Measurements from ENCODE around the gene LIX1L. TPM values are rescaled to one million over a fixed set of nuclear protein-coding genes. Genes with fewer than 3 reads are reported as not detected.

Gene LIX1L
- total RNA-seq, 5 donors from 2014 or later (not counting 1 experiment from before 2014, with no cell fraction given): 43.4 to 74.4 (median 64.2) TPM

GRCh38 chr1:145918144-145918991 lies 39.4 kb downstream of the LIX1L start, which contains the start of gene PEX11B:
Gene PEX11B (minus strand): TSS chr1:145918717. CDS start chr1:145918688, 29 bp downstream.
- Mint-ChIP-seq H3K27me3 (no peaks in the 10 kb centered on the region), H3K9me3 (no peaks in the 10 kb centered on the region), H3K4me3 (peak within 1 kb of the TSS; percentile 82 to 94 (median 91)), H3K4me1 (peaks cover 49 to 57% (median 52%) of the 10 kb centered on the region in 3 donors), H3K27ac (peak within 1 kb of the TSS; percentile 95 to 98), H3K36me3 (peaks cover 37% of the 10 kb centered on the region)
- ChIA-PET CTCF (interaction anchor here (0.5 to 1.7 kb wide), 8 partner anchors 8 to 58 kb away, joined by 3 to 7 read pairs (median 3); partner anchors contain the start of genes ITGA10 (in 1 of the 2), LIX1L (in 1 of the 2) and RBM8A (in 1 of the 2)), POLR2A (interaction anchor here (0.5 to 1.7 kb wide), 10 partner anchors 9 to 103 kb away, joined by 3 to 12 read pairs (median 4); partner anchors contain the start of genes PIAS3 (in 2 of the 2), RBM8A (in 2 of the 2), HJV (in 1 of the 2) and LIX1L (in 1 of the 2))
- H3K27ac ChIP-seq (ENCODE audit: low read length): peak within 1 kb of the TSS; percentile 67
- whole genome bisulfite sequencing (ENCODE audit: insufficient coverage): 1% methylated on average over 49 of the region's 51 CpGs
- H3K4me3 ChIP-seq (ENCODE audit: control insufficient read depth in 1 of 2, extremely low read depth in 1 of 2, low read length in 1 of 2): peak within 1 kb of the TSS; percentile 93 to 98
- H3K27me3 ChIP-seq (replicated peaks in 1 of 2; ENCODE audit: control insufficient read depth in 2 of 2, extremely low read depth in 1 of 2, insufficient read depth in 2 of 2, low read length in 1 of 2): no peaks in the 10 kb centered on the region
- DNase-seq (peak; percentile 86 to 96 (median 92)), ATAC-seq (replicated peaks in 1 of 4) (peak; percentile 89 to 95 (median 94))
- H3K36me3 ChIP-seq (ENCODE audit: control insufficient read depth in 2 of 2, extremely low read depth in 1 of 2, insufficient read depth in 1 of 2, low read length in 1 of 2): peaks cover 7 to 20% of the 10 kb centered on the region in 2 donors
- H3K4me1 ChIP-seq (ENCODE audit: control insufficient read depth in 1 of 2, extremely low read depth in 1 of 2, insufficient read depth in 2 of 2, low read length in 2 of 2): peaks cover 17 to 29% of the 10 kb centered on the region in 2 experiments
- no peaks in the 10 kb centered on the region for H3K9me3 ChIP-seq

DNA sequence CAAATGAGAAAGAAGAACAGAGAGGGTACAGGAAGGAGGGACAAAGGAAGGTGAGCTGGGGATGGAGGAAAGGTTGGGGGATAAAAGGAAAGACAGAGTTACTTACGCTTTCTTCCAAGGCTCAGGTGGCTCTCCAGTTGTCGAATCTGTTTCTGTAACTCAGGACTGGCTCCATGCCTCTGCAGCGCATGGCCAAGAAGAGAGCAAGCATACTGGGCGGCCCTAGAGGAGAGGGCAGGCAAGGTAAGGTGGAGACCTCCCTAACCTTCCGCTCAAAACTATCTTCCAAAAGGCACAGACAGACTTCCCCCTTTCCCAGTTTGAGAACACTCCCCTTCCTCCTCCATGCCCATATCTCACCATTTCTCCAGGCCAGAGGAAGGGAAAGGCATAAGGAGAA lies 40.2 kb downstream of the LIX1L start:
- peaks cover 39% of the 10 kb centered on the region for H3K36me3 Mint-ChIP-seq
- no peak for DNase-seq
- peaks cover 14 to 29% of the 10 kb centered on the region in 2 experiments for H3K4me1 ChIP-seq (ENCODE audit: control insufficient read depth in 1 of 2, extremely low read depth in 1 of 2, insufficient read depth in 2 of 2, low read length in 2 of 2)

DNA sequence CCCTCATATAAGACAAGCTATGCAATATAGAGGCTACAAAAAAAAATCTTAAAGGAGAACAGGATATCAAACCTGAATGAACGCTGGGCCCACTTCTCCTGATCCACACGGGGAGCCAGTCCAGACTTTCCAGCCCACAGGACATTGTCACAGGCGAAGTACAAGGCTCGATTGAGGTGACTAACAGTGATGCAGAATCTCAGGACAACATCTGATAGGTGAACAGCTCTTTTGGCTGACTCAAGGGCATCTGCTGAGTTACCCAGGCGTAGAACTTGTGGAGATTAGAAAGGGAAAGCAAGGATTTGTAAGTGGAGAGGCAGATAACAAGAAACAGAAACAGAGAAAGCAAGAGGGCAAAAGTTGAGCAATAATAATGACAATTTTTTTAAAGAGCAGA lies 41.1 kb downstream of the LIX1L start:
- Mint-ChIP-seq H3K36me3 (peaks cover 43% of the 10 kb centered on the region), H3K9me3 (no peaks in the 10 kb centered on the region), H3K27me3 (no peaks in the 10 kb centered on the region), H3K4me3 (peak overlapping the region; percentile 82 to 94 (median 91)), H3K27ac (peak overlapping the region; percentile 71 to 73), H3K4me1 (peaks cover 50 to 55% (median 55%) of the 10 kb centered on the region in 3 donors)
- ATAC-seq (replicated peaks in 1 of 4): no peak
- Histone ChIP-seq H3K27me3 (replicated peaks in 1 of 2; ENCODE audit: control insufficient read depth in 2 of 2, extremely low read depth in 1 of 2, insufficient read depth in 2 of 2, low read length in 1 of 2) (no peaks in the 10 kb centered on the region), H3K4me1 (ENCODE audit: control insufficient read depth in 1 of 2, extremely low read depth in 1 of 2, insufficient read depth in 2 of 2, low read length in 2 of 2) (peaks cover 14 to 29% of the 10 kb centered on the region in 2 experiments), H3K36me3 (ENCODE audit: control insufficient read depth in 2 of 2, extremely low read depth in 1 of 2, insufficient read depth in 1 of 2, low read length in 1 of 2) (peaks cover 7 to 23% of the 10 kb centered on the region in 2 donors), H3K4me3 (ENCODE audit: control insufficient read depth in 1 of 2, extremely low read depth in 1 of 2, low read length in 1 of 2) (no peak overlapping the region), H3K9me3 (no peaks in the 10 kb centered on the region), H3K27ac (ENCODE audit: low read length) (no peak overlapping the region)
- 96% methylated on average over 5 of the region's 5 CpGs for WGBS (ENCODE audit: insufficient coverage)
- CTCF ChIA-PET: interaction anchor here in 1 of 2 donors (0.8 to 1.7 kb wide), 3 partner anchors 9 to 72 kb away, joined by 3 to 4 read pairs (median 4); partner anchors contain the start of genes LIX1L and NUDT17
- POLR2A ChIA-PET: interaction anchor here in 1 of 2 donors (0.6 to 0.7 kb wide), 2 partner anchors 9 to 89 kb away, joined by 3 to 8 read pairs; no protein-coding TSS in a partner anchor
- DNase-seq: no peak

More for the DNA sequence above, 40.2 kb downstream of the LIX1L start:
- H3K4me3 Mint-ChIP-seq: peak overlapping the region; percentile 82 to 94 (median 91)
- ATAC-seq (replicated peaks in 1 of 4): no peak
- Histone ChIP-seq H3K9me3 (no peaks in the 10 kb centered on the region), H3K27ac (ENCODE audit: low read length) (peak overlapping the region; percentile 67), H3K4me3 (ENCODE audit: control insufficient read depth in 1 of 2, extremely low read depth in 1 of 2, low read length in 1 of 2) (peak overlapping the region; percentile 93 to 98), H3K36me3 (ENCODE audit: control insufficient read depth in 2 of 2, extremely low read depth in 1 of 2, insufficient read depth in 1 of 2, low read length in 1 of 2) (peaks cover 7 to 18% of the 10 kb centered on the region in 2 donors), H3K27me3 (replicated peaks in 1 of 2; ENCODE audit: control insufficient read depth in 2 of 2, extremely low read depth in 1 of 2, insufficient read depth in 2 of 2, low read length in 1 of 2) (no peaks in the 10 kb centered on the region)
- ChIA-PET CTCF (interaction anchor here in 1 of 2 donors (1.0 to 1.7 kb wide), 2 partner anchors 10 to 54 kb away, joined by 3 to 4 read pairs; no protein-coding TSS in a partner anchor), POLR2A (no interaction called here)
- peak overlapping the region; percentile 95 to 98 for H3K27ac Mint-ChIP-seq
- no peaks in the 10 kb centered on the region for H3K27me3 Mint-ChIP-seq
- H3K4me1 Mint-ChIP-seq: peaks cover 49 to 55% (median 50%) of the 10 kb centered on the region in 3 donors
- no peaks in the 10 kb centered on the region for H3K9me3 Mint-ChIP-seq
- 95% methylated on average over 3 of the region's 5 CpGs for WGBS (ENCODE audit: insufficient coverage)

- no peaks in the 10 kb centered on the region for H3K9me3 Mint-ChIP-seq
- 90% methylated on average over 6 of the region's 11 CpGs for WGBS (ENCODE audit: insufficient coverage)
- POLR2A ChIA-PET: no interaction called here
- peak overlapping the region in 1 of 2 donors; percentile 11 for H3K27ac Mint-ChIP-seq
- H3K36me3 Mint-ChIP-seq: peaks cover 48% of the 10 kb centered on the region
- no peak for DNase-seq
- H3K4me1 ChIP-seq (ENCODE audit: control insufficient read depth in 1 of 2, extremely low read depth in 1 of 2, insufficient read depth in 2 of 2, low read length in 2 of 2): peaks cover 0 to 9% of the 10 kb centered on the region in 2 experiments
- no peak for ATAC-seq (replicated peaks in 1 of 4)
- peaks cover 25 to 35% (median 28%) of the 10 kb centered on the region in 3 donors for H3K4me1 Mint-ChIP-seq
- H3K27ac ChIP-seq (ENCODE audit: low read length): no peak overlapping the region
- no peaks in the 10 kb centered on the region for H3K27me3 ChIP-seq (replicated peaks in 1 of 2; ENCODE audit: control insufficient read depth in 2 of 2, extremely low read depth in 1 of 2, insufficient read depth in 2 of 2, low read length in 1 of 2)
- no peaks in the 10 kb centered on the region for H3K27me3 Mint-ChIP-seq
- H3K36me3 ChIP-seq (ENCODE audit: control insufficient read depth in 2 of 2, extremely low read depth in 1 of 2, insufficient read depth in 1 of 2, low read length in 1 of 2): peaks cover 7 to 35% of the 10 kb centered on the region in 2 donors
- no peak overlapping the region for H3K4me3 ChIP-seq (ENCODE audit: control insufficient read depth in 1 of 2, extremely low read depth in 1 of 2, low read length in 1 of 2)
- H3K4me3 Mint-ChIP-seq: no peak overlapping the region
- CTCF ChIA-PET: interaction anchor here in 1 of 2 donors (0.7 kb wide), 1 partner anchor 28 kb away, joined by 4 read pairs; no protein-coding TSS in a partner anchor
- no peaks in the 10 kb centered on the region for H3K9me3 ChIP-seq
Measured at GRCh38 chr1:145912128-145912641, 45.6 kb downstream of the LIX1L start.

DNA sequence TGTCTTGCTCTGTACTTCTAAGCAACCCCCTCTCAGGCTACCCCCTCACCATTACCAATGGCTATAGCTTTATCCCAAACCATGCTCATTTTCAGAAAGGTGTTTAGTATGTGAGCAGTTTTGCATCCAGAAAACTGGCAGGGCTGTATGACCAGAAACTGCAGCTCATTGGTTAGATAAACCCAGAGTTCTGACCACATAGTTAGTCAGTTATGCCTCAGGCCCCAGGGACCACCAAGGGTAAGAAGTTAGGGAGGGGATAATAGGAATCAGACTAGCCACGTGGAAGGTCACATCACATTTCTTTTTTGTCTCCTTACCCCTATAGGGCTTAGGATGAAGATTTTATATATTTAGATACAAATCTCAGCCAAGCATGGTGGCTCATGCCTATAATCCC lies 49.2 kb downstream of the LIX1L start:
- H3K36me3 Mint-ChIP-seq: peaks cover 24% of the 10 kb centered on the region
- no peaks in the 10 kb centered on the region for H3K27me3 Mint-ChIP-seq
- WGBS (ENCODE audit: insufficient coverage): no CpG with 5 or more reads among the region's 1 CpG
- H3K36me3 ChIP-seq (ENCODE audit: control insufficient read depth in 2 of 2, extremely low read depth in 1 of 2, insufficient read depth in 1 of 2, low read length in 1 of 2): peaks cover 2 to 21% of the 10 kb centered on the region in 2 donors
- no peak overlapping the region for H3K4me3 ChIP-seq (ENCODE audit: control insufficient read depth in 1 of 2, extremely low read depth in 1 of 2, low read length in 1 of 2)
- peaks cover 0 to 3% of the 10 kb centered on the region in 2 experiments for H3K4me1 ChIP-seq (ENCODE audit: control insufficient read depth in 1 of 2, extremely low read depth in 1 of 2, insufficient read depth in 2 of 2, low read length in 2 of 2)
- ATAC-seq (replicated peaks in 1 of 4) (no peak), DNase-seq (no peak)
- no peaks in the 10 kb centered on the region for H3K27me3 ChIP-seq (replicated peaks in 1 of 2; ENCODE audit: control insufficient read depth in 2 of 2, extremely low read depth in 1 of 2, insufficient read depth in 2 of 2, low read length in 1 of 2)
- POLR2A ChIA-PET: no interaction called here
- H3K4me1 Mint-ChIP-seq: peaks cover 6 to 13% (median 7%) of the 10 kb centered on the region in 3 donors
- H3K27ac Mint-ChIP-seq: no peak overlapping the region
- CTCF ChIA-PET: interaction anchor here (0.5 to 3.8 kb wide), 8 partner anchors 8 to 103 kb away, joined by 3 to 26 read pairs (median 4); partner anchors contain the start of genes NUDT17 (in 2 of the 2), ANKRD34A (in 1 of the 2), PIAS3 (in 1 of the 2) and POLR3GL (in 1 of the 2)
- H3K4me3 Mint-ChIP-seq: no peak overlapping the region
- H3K9me3 Mint-ChIP-seq: no peaks in the 10 kb centered on the region
- no peaks in the 10 kb centered on the region for H3K9me3 ChIP-seq
- no peak overlapping the region for H3K27ac ChIP-seq (ENCODE audit: low read length)
